Ishikawa (cell line): ENCODE measurements around the gene SMC1B.

Source experiments
- CEBPB ChIP-seq: IDR thresholded peaks from 2 replicates; pipeline ENCODE4 v1.6.1; 2012
- CREB1 ChIP-seq: IDR thresholded peaks from 2 replicates; pipeline ENCODE4 v1.6.1; 2012; ENCODE audit warnings: low read depth
- EGR1 ChIP-seq: IDR thresholded peaks from 2 replicates; pipeline ENCODE4 v1.6.1; 2012
- EP300 ChIP-seq: IDR thresholded peaks from 2 replicates; pipeline ENCODE4 v1.6.1; 2012; ENCODE audit warnings: borderline replicate concordance
- MAX ChIP-seq: IDR thresholded peaks from 2 replicates; pipeline ENCODE4 v1.6.1; 2012
- RAD21 ChIP-seq: IDR thresholded peaks from 2 replicates; pipeline ENCODE4 v1.6.1; 2012; ENCODE audit warnings: low read depth
- REST ChIP-seq: IDR thresholded peaks from 2 replicates; pipeline ENCODE4 v1.6.1; 2012; ENCODE audit warnings: low read depth, mild to moderate bottlenecking
- TAF1 ChIP-seq: IDR thresholded peaks from 2 replicates; pipeline ENCODE4 v1.6.1; 2012; ENCODE audit warnings: low read depth, mild to moderate bottlenecking
- TCF12 ChIP-seq: IDR thresholded peaks from 2 replicates; pipeline ENCODE4 v1.6.1; 2012; ENCODE audit warnings: low read depth
- USF1 ChIP-seq: IDR thresholded peaks from 2 replicates; pipeline ENCODE4 v1.6.1; 2012
- YY1 ChIP-seq: IDR thresholded peaks from 2 replicates; pipeline ENCODE4 v1.6.1; 2012; ENCODE audit warnings: low read depth

GRCh38 chr22:45453764-45454163, 40.4 kb upstream of the SMC1B start:
- no peak for TF ChIP-seq TAF1
- no peak for TF ChIP-seq CEBPB
- TF ChIP-seq MAX: no peak
- no peak for TF ChIP-seq CREB1
- TF ChIP-seq EGR1: no peak
- no peak for TF ChIP-seq EP300
- TF ChIP-seq USF1: no peak
- TF ChIP-seq TCF12: no peak
- TF ChIP-seq RAD21: no peak
- no peak for TF ChIP-seq YY1
- TF ChIP-seq REST: no peak
